SK-N-SH (cell line): Measurements from ENCODE around the gene UGT1A4. TPM values are rescaled to one million over a fixed set of nuclear protein-coding genes. Genes with fewer than 3 reads are reported as not detected.
"Not testable (repeated sequence)": the region's sequence is repeated elsewhere in the genome, so short reads cannot be mapped to it uniquely, and the experiment has no call there.

ENCODE experiments used
- CTCF ChIA-PET: fragments of 300-600, 350-600 bp; formaldehyde crosslinking; extraction: SDS; loops from one replicate; lab custom pipeline; 2021; lab: Yijun Ruan, JAX
- POLR2A ChIA-PET: fragments of 350-600 bp; sonication (Branson Sonifier 250); formaldehyde crosslinking; extraction: SDS; loops from one replicate; lab custom pipeline; 2020; ENCODE audit warnings: antibody characterized with exemption, inconsistent platforms; lab: Yijun Ruan, JAX
- DNase-seq: peaks from one replicate; pipeline ENCODE4 v3.0.0; 2012
- H2AFZ ChIP-seq: fragments of 200-600 bp; sonication (generic); 2 replicates; pipeline ENCODE4 v1.8.1; 2016; ENCODE audit warnings: antibody characterized with exemption, mild to moderate bottlenecking, low read depth
- H3F3A ChIP-seq: fragments of 200-600 bp; sonication (generic); replicated peaks from 2 replicates; pipeline ENCODE3; 2016; ENCODE audit warnings: antibody characterized with exemption, mild to moderate bottlenecking; ENCODE audit not compliant: insufficient read depth
- H3K27ac ChIP-seq, 2 experiments: fragments of 200-500 bp in 1 of 2; fragments of 200-600 bp in 1 of 2; sonication (Bioruptor generic) in 1 of 2; sonication (generic), shearing (Covaris generic) in 1 of 2; 2 replicates each; pipeline versions ENCODE4 v1.5.1 to v1.6.1; 2014 to 2016; ENCODE audit warnings: low read depth in 2 of 2, inconsistent platforms in 1 of 2, low read length in 1 of 2, mild to moderate bottlenecking in 1 of 2, mixed read lengths in 1 of 2
- H3K27me3 ChIP-seq: fragments of 200-600 bp; sonication (generic), shearing (Covaris generic); 2 replicates; pipeline ENCODE4 v1.6.1; 2016; ENCODE audit warnings: mixed run types; ENCODE audit not compliant: insufficient read depth
- H3K36me3 ChIP-seq, 2 experiments: fragments of 200-500 bp in 1 of 2; fragments of 200-600 bp in 1 of 2; sonication (Bioruptor generic) in 1 of 2; sonication (generic) in 1 of 2; replicated peaks in 1 of 2; 2 replicates each; pipeline versions ENCODE3 to v1.5.1; 2014 to 2016; ENCODE audit warnings: low read length in 1 of 2, mild to moderate bottlenecking in 1 of 2; ENCODE audit not compliant: insufficient read depth in 2 of 2, control insufficient read depth in 1 of 2
- H3K4me1 ChIP-seq, 2 experiments: fragments of 200-500 bp in 1 of 2; fragments of 200-600 bp in 1 of 2; sonication (Bioruptor generic) in 1 of 2; sonication (generic), shearing (Covaris generic) in 1 of 2; 2 replicates each; pipeline versions ENCODE4 v1.5.1 to v1.6.1; 2014 to 2016; ENCODE audit warnings: low read depth in 1 of 2, low read length in 1 of 2, mixed run types in 1 of 2; ENCODE audit not compliant: insufficient read depth in 2 of 2, control insufficient read depth in 1 of 2
- H3K4me2 ChIP-seq: fragments of 200-600 bp; sonication (generic), shearing (Covaris generic); 2 replicates; pipeline ENCODE4 v1.6.1; 2017; ENCODE audit warnings: mixed run types
- H3K4me3 ChIP-seq, 2 experiments: fragments of 200-500 bp in 1 of 2; fragments of 200-600 bp in 1 of 2; sonication (Bioruptor generic) in 1 of 2; sonication (generic), shearing (Covaris generic) in 1 of 2; 2 replicates each; pipeline versions ENCODE4 v1.5.1 to v1.8.1; 2014 to 2016; ENCODE audit warnings: low read depth in 2 of 2, inconsistent platforms in 1 of 2, low read length in 1 of 2, mild to moderate bottlenecking in 1 of 2, mixed read lengths in 1 of 2, moderate library complexity in 1 of 2
- H3K79me2 ChIP-seq: fragments of 200-600 bp; sonication (generic); 2 replicates; pipeline ENCODE4 v1.8.1; 2017; ENCODE audit warnings: mild to moderate bottlenecking; ENCODE audit not compliant: insufficient read depth
- H3K9ac ChIP-seq: fragments of 200-600 bp; sonication (generic); 2 replicates; pipeline ENCODE4 v1.6.1; 2017; ENCODE audit warnings: mixed run types
- H3K9me2 ChIP-seq: fragments of 200-600 bp; sonication (generic); 2 replicates; pipeline ENCODE4 v1.6.1; 2017; ENCODE audit warnings: mixed run types
- H3K9me3 ChIP-seq: fragments of 200-600 bp; sonication (generic); 2 replicates; pipeline ENCODE4 v1.6.1; 2017; ENCODE audit warnings: mixed run types, mild to moderate bottlenecking, moderate library complexity
- H4K20me1 ChIP-seq: fragments of 200-600 bp; sonication (generic); 2 replicates; pipeline ENCODE4 v1.6.1; 2017; ENCODE audit warnings: mild to moderate bottlenecking, mixed run types; ENCODE audit not compliant: insufficient read depth
- CTCF ChIP-seq: fragments of 200-600 bp; sonication (generic); IDR thresholded peaks from 2 replicates; pipeline ENCODE4 v1.6.1; 2017; ENCODE audit warnings: antibody characterized with exemption, mild to moderate bottlenecking, moderate library complexity
- GATA2 ChIP-seq: sonication (generic); formaldehyde crosslinking; IDR thresholded peaks from 2 replicates; pipeline ENCODE4 v1.5.0; 2020; ENCODE audit warnings: mild to moderate bottlenecking, missing genetic modification reagents
- JUND ChIP-seq: IDR thresholded peaks from 2 replicates; pipeline ENCODE4 v1.4.0; 2012
- MAX ChIP-seq: IDR thresholded peaks from 2 replicates; pipeline ENCODE4 v1.4.0; 2012; ENCODE audit warnings: low read depth
- MEF2A ChIP-seq: IDR thresholded peaks from 2 replicates; pipeline ENCODE4 v1.4.0; 2012; ENCODE audit warnings: low read depth, borderline replicate concordance
- PBX3 ChIP-seq: IDR thresholded peaks from 2 replicates; pipeline ENCODE4; 2012
- POLR2AphosphoS5 ChIP-seq: IDR thresholded peaks from 2 replicates; pipeline ENCODE4 v1.6.1; 2012; ENCODE audit warnings: low read depth, low read length
- RFX5 ChIP-seq: IDR thresholded peaks from 2 replicates; pipeline ENCODE4 v1.6.1; 2012; ENCODE audit warnings: mild to moderate bottlenecking, improper control_type of control experiment, low read length
- RXRA ChIP-seq: IDR thresholded peaks from 2 replicates; pipeline ENCODE4 v1.4.0; 2012; ENCODE audit warnings: low read depth, mild to moderate bottlenecking, borderline replicate concordance
- SMC3 ChIP-seq: IDR thresholded peaks from 2 replicates; pipeline ENCODE4 v1.6.1; 2012; ENCODE audit warnings: low read depth, low read length, improper control_type of control experiment
- USF1 ChIP-seq: IDR thresholded peaks from 2 replicates; pipeline ENCODE4 v1.4.0; 2012; ENCODE audit warnings: low read depth, borderline replicate concordance
- WGBS: methylation state at CpG from one replicate; pipeline ENCODE4 v1.1.6; 2017; ENCODE audit warnings: low lambda C conversion rate; 5-methylcytosine and 5-hydroxymethylcytosine counted together
- polyA plus RNA-seq, 3 experiments: library from polyadenylated mRNA; depleted of rRNA; stranded (reverse); fragments of >200 nt; gene quantifications; 2 replicates each; pipeline ENCODE4 v1.2.3, GENCODE V29; 2012

UGT1A4 gene
- polyA plus RNA-seq, 1 of the 3 experiments (the other 2 are of a cell fraction) = not detected

- H3K9me3 ChIP-seq, H3K27me3 ChIP-seq, H3K4me2 ChIP-seq, H3F3A ChIP-seq, H3K4me1 ChIP-seq, CTCF ChIA-PET, H3K79me2 ChIP-seq, H3K4me3 ChIP-seq, H2AFZ ChIP-seq, DNase-seq, H4K20me1 ChIP-seq, H3K9ac ChIP-seq, H3K36me3 ChIP-seq, POLR2A ChIA-PET, H3K9me2 ChIP-seq, H3K27ac ChIP-seq: not testable (repeated sequence)
- WGBS = 55% methylated on average over 14 of the region's 14 CpGs
These were observed 18.5 kb downstream of the UGT1A4 start for GRCh38 chr2:233736868-233737653.

- whole genome bisulfite sequencing = 36% methylated on average over 2 of the region's 2 CpGs
- Histone ChIP-seq H3K4me1 (no peaks in the 10 kb centered on the region), H4K20me1 (no peaks in the 10 kb centered on the region), H3K27ac (no peak overlapping the region), H2AFZ (no peak overlapping the region), H3K4me2 (no peak overlapping the region), H3K9me3 (no peaks in the 10 kb centered on the region), H3K36me3 (no peaks in the 10 kb centered on the region), H3K4me3 (no peak overlapping the region)
- TF ChIP-seq CTCF (no peak), USF1 (no peak), RXRA (no peak), MEF2A (no peak), RFX5 (no peak), PBX3 (no peak), JUND (no peak), POLR2AphosphoS5 (no peak), GATA2 (no peak), MAX (no peak), SMC3 (no peak)
- TF ChIP-seq, all 33 proteins: peak for 0
- ChIA-PET CTCF (no interaction called here), POLR2A (no interaction called here)
- Histone ChIP-seq H3K27me3 (no peaks in the 10 kb centered on the region), H3K9me2 (no peaks in the 10 kb centered on the region), H3F3A (no peaks in the 10 kb centered on the region), H3K9ac (no peak overlapping the region), H3K79me2 (no peaks in the 10 kb centered on the region)
- DNase-seq = no peak
These were observed 22.3 kb downstream of the UGT1A4 start for GRCh38 chr2:233740870-233741269.
